Testis (tissue), 3 donors: Measurements from ENCODE around the gene C5orf58. TPM values are rescaled to one million over a fixed set of nuclear protein-coding genes. Genes with fewer than 3 reads are reported as not detected.

Source experiments
- DNase-seq: peaks from one replicate; pipeline ENCODE4 v3.0.0-alpha.2; 2019
- H3K27ac ChIP-seq, 2 donors: fragments of 200-600 bp; sonication (generic); one replicate each; pipeline ENCODE4 v1.5.1; 2019
- H3K27me3 ChIP-seq: fragments of 200-600 bp; sonication (generic); one replicate; pipeline ENCODE4 v1.5.1; 2019
- H3K36me3 ChIP-seq: fragments of 200-600 bp; sonication (generic); one replicate; pipeline ENCODE4 v1.5.1; 2017; ENCODE audit warnings: low read depth; ENCODE audit errors: missing control alignments
- H3K4me1 ChIP-seq: fragments of 200-600 bp; sonication (generic); one replicate; pipeline ENCODE4 v1.5.1; 2019
- H3K4me3 ChIP-seq, 2 donors: fragments of 200-600 bp; sonication (generic); one replicate each; pipeline ENCODE4 v1.5.1; 2017 to 2019
- H3K9me3 ChIP-seq: fragments of 200-600 bp; sonication (generic); one replicate; pipeline ENCODE4 v1.5.1; 2017
- POLR2A ChIP-seq: fragments of 450-650 bp; IDR thresholded peaks from one replicate; pipeline ENCODE4 v1.6.1; 2017; ENCODE audit warnings: antibody characterized with exemption, mild to moderate bottlenecking, moderate library complexity
- WGBS, 2 donors: methylation state at CpG; one replicate each; pipeline ENCODE4 v1.1.5; 2018; 5-methylcytosine and 5-hydroxymethylcytosine counted together
- intact Hi-C: fragments of 100-400 bp; cut with DNase I; formaldehyde crosslinking; loops from one replicate; pipeline ENCODE4 v1.15.1; 2023; ENCODE audit warnings: low total_unique reads
- polyA plus RNA-seq: library from polyadenylated mRNA; stranded (reverse); fragments of 350-450 nt; fragmentation: Illumina TruSeq; extraction: RNeasy Lipid Tissue Mini Kit (QIAGEN cat#74804); gene quantifications from one replicate; pipeline ENCODE4 v1.2.3, GENCODE V29; 2014; ENCODE audit warnings: low read depth, low replicate concordance; ENCODE audit not compliant: insufficient read depth
- total RNA-seq, 2 donors: library from RNA; depleted of rRNA; stranded (reverse); fragments of >200 nt; gene quantifications; one replicate each; pipeline ENCODE4 v1.2.3, GENCODE V29; 2016
- TF ChIP-seq, protein P1 (sequence below), 3 experiments: fragments of 450-650 bp in 2 of 3; fragments of 200-600 bp in 1 of 3; sonication (generic) in 1 of 3; IDR thresholded peaks; one replicate each; pipeline ENCODE4 v1.5.1; 2016 to 2019; ENCODE audit warnings: antibody characterized with exemption in 3 of 3, mild to moderate bottlenecking in 2 of 3, moderate library complexity in 1 of 3

The C5orf58 gene
- total and polyA plus RNA-seq, 3 donors from 2014 or later, result 40.9 to 266 (median 72.7) TPM

- no peaks in the 10 kb centered on the region for H3K36me3 ChIP-seq
- 79 to 83% methylated on average over 2 of the region's 2 CpGs for WGBS, 2 donors
- H3K27ac ChIP-seq, result no peak overlapping the region
- no peak overlapping the region for H3K4me3 ChIP-seq
- TF ChIP-seq, protein P1, sequence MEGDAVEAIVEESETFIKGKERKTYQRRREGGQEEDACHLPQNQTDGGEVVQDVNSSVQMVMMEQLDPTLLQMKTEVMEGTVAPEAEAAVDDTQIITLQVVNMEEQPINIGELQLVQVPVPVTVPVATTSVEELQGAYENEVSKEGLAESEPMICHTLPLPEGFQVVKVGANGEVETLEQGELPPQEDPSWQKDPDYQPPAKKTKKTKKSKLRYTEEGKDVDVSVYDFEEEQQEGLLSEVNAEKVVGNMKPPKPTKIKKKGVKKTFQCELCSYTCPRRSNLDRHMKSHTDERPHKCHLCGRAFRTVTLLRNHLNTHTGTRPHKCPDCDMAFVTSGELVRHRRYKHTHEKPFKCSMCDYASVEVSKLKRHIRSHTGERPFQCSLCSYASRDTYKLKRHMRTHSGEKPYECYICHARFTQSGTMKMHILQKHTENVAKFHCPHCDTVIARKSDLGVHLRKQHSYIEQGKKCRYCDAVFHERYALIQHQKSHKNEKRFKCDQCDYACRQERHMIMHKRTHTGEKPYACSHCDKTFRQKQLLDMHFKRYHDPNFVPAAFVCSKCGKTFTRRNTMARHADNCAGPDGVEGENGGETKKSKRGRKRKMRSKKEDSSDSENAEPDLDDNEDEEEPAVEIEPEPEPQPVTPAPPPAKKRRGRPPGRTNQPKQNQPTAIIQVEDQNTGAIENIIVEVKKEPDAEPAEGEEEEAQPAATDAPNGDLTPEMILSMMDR (IDR thresholded peaks at IDR 0.05), result no peak
- TF ChIP-seq POLR2A, result no peak
- DNase-seq, result no peak
- intact Hi-C loops, result no loop called here
- H3K9me3 ChIP-seq, result no peaks in the 10 kb centered on the region
- H3K27me3 ChIP-seq, result no peaks in the 10 kb centered on the region
- no peaks in the 10 kb centered on the region for H3K4me1 ChIP-seq
These were observed 31.5 kb upstream of the C5orf58 start for GRCh38 chr5:170201311-170201710.

DNA sequence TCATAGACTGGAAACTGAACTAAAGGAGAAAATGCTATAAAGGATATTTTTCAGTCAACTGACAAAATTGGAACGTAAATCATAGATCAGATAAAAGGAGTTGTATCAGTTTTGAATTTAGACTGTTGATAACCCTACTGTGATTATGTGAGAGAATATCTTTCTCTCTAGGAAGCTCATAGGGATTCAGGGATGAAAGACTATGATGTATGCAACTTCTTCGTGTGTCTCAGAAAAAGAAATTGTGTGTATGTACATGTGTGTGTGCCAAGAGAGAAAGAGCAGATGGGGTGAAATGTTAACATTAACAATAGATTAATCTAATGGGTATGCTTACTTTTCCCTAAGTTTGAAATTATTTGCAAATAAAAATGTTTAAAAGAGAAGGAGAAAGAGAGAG lies 30.7 kb upstream of the C5orf58 start:
- Histone ChIP-seq H3K36me3 (no peaks in the 10 kb centered on the region), H3K9me3 (no peaks in the 10 kb centered on the region), H3K4me1 (no peaks in the 10 kb centered on the region), H3K4me3 (no peak overlapping the region), H3K27ac (no peak overlapping the region), H3K27me3 (no peaks in the 10 kb centered on the region)
- DNase-seq, result no peak
- intact Hi-C loops, result no loop called here
- 56 to 64% methylated on average over 2 of the region's 2 CpGs for WGBS, 2 donors
- TF ChIP-seq POLR2A, result no peak
- TF ChIP-seq, protein P1 (IDR thresholded peaks at IDR 0.05), result no peak

- intact Hi-C loops, result no loop called here
- H3K27ac ChIP-seq, result no peak overlapping the region
- H3K27me3 ChIP-seq, result no peaks in the 10 kb centered on the region
- H3K4me1 ChIP-seq, result no peaks in the 10 kb centered on the region
- TF ChIP-seq POLR2A, result no peak
- TF ChIP-seq, protein P1 (IDR thresholded peaks at IDR 0.05), result no peak
- no peaks in the 10 kb centered on the region for H3K36me3 ChIP-seq
- no peak overlapping the region for H3K4me3 ChIP-seq
- WGBS, 2 donors, result 84 to 87% methylated on average over 5 of the region's 5 CpGs
- DNase-seq, result no peak
- no peaks in the 10 kb centered on the region for H3K9me3 ChIP-seq
These were observed 28.6 kb upstream of the C5orf58 start for GRCh38 chr5:170204202-170204601.

DNA sequence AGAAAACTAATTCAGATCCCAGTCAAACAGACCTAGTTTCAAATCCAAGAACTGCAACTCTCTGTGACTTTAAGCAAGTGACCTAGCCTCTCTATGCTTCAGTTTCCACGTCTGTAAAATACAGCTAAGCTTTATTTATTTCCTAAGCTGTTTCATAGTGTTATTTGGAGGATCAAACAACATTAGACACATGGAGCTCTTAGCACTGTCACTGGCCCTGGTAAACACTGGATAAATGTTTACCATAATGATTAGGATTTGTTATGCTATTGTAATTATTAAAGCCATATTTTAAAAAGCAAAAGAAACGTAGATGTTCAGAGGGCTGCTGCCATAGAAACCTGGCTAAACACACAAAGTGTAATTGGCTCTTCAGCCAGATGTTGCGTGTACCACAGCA lies 26.6 kb upstream of the C5orf58 start:
- Histone ChIP-seq H3K9me3 (no peaks in the 10 kb centered on the region), H3K27me3 (no peaks in the 10 kb centered on the region), H3K27ac (no peak overlapping the region), H3K4me1 (no peaks in the 10 kb centered on the region), H3K36me3 (no peaks in the 10 kb centered on the region), H3K4me3 (no peak overlapping the region)
- intact Hi-C loops, result no loop called here
- no peak for DNase-seq
- WGBS, 2 donors, result 60 to 61% methylated on average over 3 of the region's 3 CpGs
- TF ChIP-seq POLR2A, result no peak
- TF ChIP-seq, protein P1 (IDR thresholded peaks at IDR 0.05), result no peak

GRCh38 chr5:170206958-170207357 lies 25.8 kb upstream of the C5orf58 start:
- whole genome bisulfite sequencing, 2 donors, result 93 to 97% methylated on average over 8 of the region's 8 CpGs
- no peaks in the 10 kb centered on the region for H3K9me3 ChIP-seq
- H3K27ac ChIP-seq, result no peak overlapping the region
- H3K27me3 ChIP-seq, result no peaks in the 10 kb centered on the region
- no peak for DNase-seq
- no peaks in the 10 kb centered on the region for H3K36me3 ChIP-seq
- H3K4me1 ChIP-seq, result no peaks in the 10 kb centered on the region
- H3K4me3 ChIP-seq, result no peak overlapping the region
- intact Hi-C loops, result no loop called here
- no peak for TF ChIP-seq POLR2A
- TF ChIP-seq, protein P1 (IDR thresholded peaks at IDR 0.05), result no peak
